Adrenal gland (tissue), 12 donors: ENCODE data around the gene SLC12A4. TPM values are rescaled to one million over a fixed set of nuclear protein-coding genes. Genes with fewer than 3 reads are reported as not detected.

Source experiments
- DNase-seq, 7 donors: peaks; one replicate each; pipeline ENCODE4 v3.0.0-alpha.2; 2019 to 2020
- H3K27ac ChIP-seq, 5 donors: fragments of 200-600 bp; sonication (generic) in 4 of 5; 1 replicate in 3 of 5; 2 replicates in 2 of 5; pipeline versions ENCODE4 v1.5.1 to v1.8.0; 2016 to 2020; ENCODE audit warnings: mild to moderate bottlenecking in 1 of 5
- H3K27me3 ChIP-seq: fragments of 200-600 bp; 2 replicates; pipeline ENCODE4 v1.8.0; 2021
- H3K36me3 ChIP-seq, 2 donors: fragments of 200-600 bp; replicated peaks in 1 of 2; 1 replicate in 1 of 2; 2 replicates in 1 of 2; pipeline versions ENCODE4 v1.5.1 to v1.8.0; 2018 to 2022
- H3K4me1 ChIP-seq, 2 donors: fragments of 200-600 bp; replicated peaks in 1 of 2; 1 replicate in 1 of 2; 2 replicates in 1 of 2; pipeline versions ENCODE4 v1.5.1 to v1.8.0; 2018 to 2021
- H3K4me3 ChIP-seq, 4 donors: fragments of 200-600 bp; sonication (generic) in 3 of 4; one replicate each; pipeline ENCODE4 v1.5.1; 2016 to 2018
- H3K9me3 ChIP-seq, 3 donors: fragments of 200-600 bp; sonication (generic) in 1 of 3; replicated peaks in 1 of 3; 1 replicate in 2 of 3; 2 replicates in 1 of 3; pipeline versions ENCODE4 v1.5.1 to v1.8.0; 2016 to 2021
- CTCF ChIP-seq, 6 experiments: fragments of 450-650 bp in 4 of 6; fragments of 200-600 bp in 2 of 6; sonication (generic) in 1 of 6; IDR thresholded peaks; 1 replicate in 5 of 6; 2 replicates in 1 of 6; pipeline versions ENCODE4 v1.5.1 to v1.8.0; 2016 to 2021; ENCODE audit warnings: antibody characterized with exemption in 6 of 6, mild to moderate bottlenecking in 2 of 6, moderate library complexity in 1 of 6
- POLR2A ChIP-seq, 2 donors: fragments of 450-650 bp; IDR thresholded peaks; one replicate each; pipeline ENCODE4 v1.6.1; 2017; ENCODE audit warnings: antibody characterized with exemption in 2 of 2, mild to moderate bottlenecking in 2 of 2, moderate library complexity in 1 of 2
- WGBS, 4 donors: extraction: QIAGEN DNeasy Blood & Tissue Kit in 2 of 4; methylation state at CpG; one replicate each; pipeline versions ENCODE4 v1.1.5 to v1.1.7; 2013 to 2017; 5-methylcytosine and 5-hydroxymethylcytosine counted together
- intact Hi-C, 2 donors: fragments of 100-400 bp; cut with DNase I; formaldehyde crosslinking; loops; one replicate each; pipeline versions ENCODE4 v1.14.1 to v1.15.0; 2022 to 2023
- polyA plus RNA-seq, 3 donors: library from polyadenylated mRNA; stranded (reverse); fragments of 200-250 nt in 2 of 3; fragments of 350-450 nt in 1 of 3; fragmentation: Illumina TruSeq in 1 of 3; extraction: RNeasy Lipid Tissue Mini Kit (QIAGEN cat#74804) in 1 of 3; gene quantifications; one replicate each; pipeline ENCODE4 v1.2.3, GENCODE V29; 2013 to 2014
- total RNA-seq, 9 donors: library from RNA; depleted of rRNA in 4 of 9; stranded (reverse); fragments of >200 nt in 4 of 9; fragments of 120-200 nt in 1 of 9; fragmentation: NEBNext Ultra II Directional in 1 of 9; extraction: Animal tissue kit (Norgen Biotek cat#: 25700) in 1 of 9; gene quantifications; one replicate each; pipeline versions ENCODE4 v1.1.0 to v1.2.4, GENCODE V29; 2013 to 2023
- donor health status: healthy with polysubstance abuse.
- donor health status: Bipolar disorder and iron deficiency.
- donor health status: DM: yes; HTN: yes; CAD: no.
- donor health status: DM: no; HTN: no; CAD: no.
- donor health status: DM: no; HTN: no; CAD: no.
- donor health status: DM: yes; HTN: yes; CAD: no.

The SLC12A4 gene
- total and polyA plus RNA-seq, 12 donors, result 15.4 to 111 (median 72.7) TPM

DNA sequence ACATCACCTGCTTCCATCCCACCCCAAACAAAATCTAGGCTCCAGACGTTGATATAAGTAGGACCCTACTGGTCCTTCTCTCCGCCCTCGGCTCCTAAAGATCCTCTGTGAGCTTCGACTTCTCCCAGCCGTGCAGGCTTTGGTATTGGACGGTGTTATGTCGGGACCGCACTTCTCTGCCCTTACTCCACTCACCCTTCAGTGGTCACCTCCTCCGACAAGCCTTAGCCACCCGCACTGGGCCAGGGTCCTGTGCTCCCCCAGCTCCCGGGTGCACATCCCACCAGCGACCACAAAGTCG lies 33.4 kb downstream of the SLC12A4 start:
- Histone ChIP-seq H3K4me3 (peak overlapping the region in 2 of 4 donors; percentile 78 to 99), H3K27me3 (no peaks in the 10 kb centered on the region), H3K4me1 (peaks cover 8 to 19% of the 10 kb centered on the region in 2 donors), H3K9me3 (no peaks in the 10 kb centered on the region), H3K36me3 (peaks cover 0 to 21% of the 10 kb centered on the region in 2 donors), H3K27ac (peak overlapping the region in 4 of 5 donors; percentile 17 to 98 (median 58))
- peak in 1 of 7 donors; percentile 44 for DNase-seq
- 16 to 39% (median 28%) methylated on average over 9 to 13 of the region's 13 CpGs for WGBS, 4 donors
- intact Hi-C loops, result no loop called here
- TF ChIP-seq POLR2A (IDR thresholded peaks at IDR 0.05) (no peak), CTCF (IDR thresholded peaks at IDR 0.05) (no peak)

- no peak overlapping the region for H3K4me3 ChIP-seq
- H3K9me3 ChIP-seq, result no peaks in the 10 kb centered on the region
- DNase-seq, result peak in 3 of 7 donors; percentile 30 to 45 (median 35)
- H3K27me3 ChIP-seq, result no peaks in the 10 kb centered on the region
- H3K4me1 ChIP-seq, result peaks cover 8 to 19% of the 10 kb centered on the region in 2 donors
- H3K27ac ChIP-seq, result peak overlapping the region in 2 of 5 donors; percentile 90 to 98
- intact Hi-C loops, result no loop called here
- TF ChIP-seq POLR2A (IDR thresholded peaks at IDR 0.05) (no peak), CTCF (IDR thresholded peaks at IDR 0.05) (no peak)
- peaks cover 0 to 19% of the 10 kb centered on the region in 2 donors for H3K36me3 ChIP-seq
- 61 to 89% (median 71%) methylated on average over 6 to 13 of the region's 13 CpGs for WGBS, 4 donors
Measured at GRCh38 chr16:67934306-67935100, 33.9 kb downstream of the SLC12A4 start.

DNA sequence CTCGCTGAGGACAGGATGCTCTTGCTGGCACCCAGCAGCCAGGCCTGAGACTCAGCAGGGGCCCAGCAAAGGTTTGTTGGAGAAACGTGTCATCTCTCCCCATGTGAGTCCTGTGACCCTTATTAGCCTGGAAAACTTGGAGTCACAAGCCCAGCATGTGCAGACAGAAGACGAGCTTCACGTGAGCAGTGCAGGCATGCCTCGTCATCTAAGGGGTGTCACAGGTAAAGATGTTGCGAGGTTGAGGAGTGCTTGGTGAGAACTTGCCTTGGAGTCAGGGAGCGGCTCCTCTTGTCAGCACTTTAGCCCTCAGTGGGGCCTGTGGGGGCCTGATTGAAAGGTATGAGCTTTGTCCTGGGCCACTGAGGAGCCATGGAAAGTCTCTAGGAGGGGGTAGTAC lies 34.6 kb downstream of the SLC12A4 start:
- Histone ChIP-seq H3K27ac (no peak overlapping the region), H3K4me1 (peaks cover 8 to 19% of the 10 kb centered on the region in 2 donors), H3K36me3 (peaks cover 0 to 16% of the 10 kb centered on the region in 2 donors), H3K27me3 (no peaks in the 10 kb centered on the region), H3K9me3 (no peaks in the 10 kb centered on the region), H3K4me3 (no peak overlapping the region)
- TF ChIP-seq CTCF (IDR thresholded peaks at IDR 0.05) (no peak), POLR2A (IDR thresholded peaks at IDR 0.05) (no peak)
- no peak for DNase-seq
- WGBS, 4 donors, result 79 to 93% (median 91%) methylated on average over 4 to 7 of the region's 7 CpGs
- intact Hi-C loops, result no loop called here

- intact Hi-C loops, result no loop called here
- no peak overlapping the region for H3K27ac ChIP-seq
- H3K4me1 ChIP-seq, result peaks cover 8 to 16% of the 10 kb centered on the region in 2 donors
- 91 to 100% (median 96%) methylated on average over 1 to 4 of the region's 4 CpGs for WGBS, 4 donors
- H3K36me3 ChIP-seq, result peaks cover 0 to 23% of the 10 kb centered on the region in 2 donors
- no peak for DNase-seq
- TF ChIP-seq POLR2A (IDR thresholded peaks at IDR 0.05) (no peak), CTCF (IDR thresholded peaks at IDR 0.05) (no peak)
- no peaks in the 10 kb centered on the region for H3K27me3 ChIP-seq
- H3K4me3 ChIP-seq, result no peak overlapping the region
- no peaks in the 10 kb centered on the region for H3K9me3 ChIP-seq
Measured at GRCh38 chr16:67932462-67932840, 36.0 kb downstream of the SLC12A4 start.
